LNCaP clone FGC (cell line): ENCODE measurements around the gene ZNF621.

ENCODE experiments used
- DNase-seq: peaks from one replicate; pipeline ENCODE4 v3.0.0-alpha.2; 2011; ENCODE audit warnings: low read depth
- H3K4me3 ChIP-seq: 2 replicates; pipeline ENCODE4 v1.5.1; 2011; ENCODE audit warnings: mild to moderate bottlenecking, low read depth, low read length, control low read depth
- TF ChIP-seq, protein P1 (sequence below): IDR thresholded peaks from 2 replicates; pipeline ENCODE4 v1.5.1; 2012; ENCODE audit warnings: mild to moderate bottlenecking; ENCODE audit not compliant: control insufficient read depth, insufficient read depth; ENCODE audit errors: extremely low read depth

ZNF621 gene

DNA sequence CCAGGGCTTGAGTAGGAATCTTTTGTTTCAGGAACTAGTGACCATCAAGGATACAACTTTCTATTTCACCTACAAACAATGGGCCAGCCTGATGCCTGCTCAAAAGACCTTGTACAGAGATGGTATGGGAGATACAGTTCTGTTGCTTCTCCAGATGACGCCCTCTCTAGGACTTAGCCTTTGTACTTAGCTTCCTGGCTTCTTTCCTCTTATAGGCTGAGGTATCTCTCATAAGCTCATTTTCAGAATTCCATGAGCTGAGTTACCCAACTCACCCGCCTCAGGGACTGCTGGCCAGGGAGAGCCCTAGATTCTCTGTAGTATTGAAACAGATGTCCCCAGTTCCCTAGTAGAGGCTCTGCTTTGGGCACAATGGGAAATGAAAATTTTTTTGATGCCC, 27.5 kb upstream of the ZNF621 start:
- TF ChIP-seq, protein P1, sequence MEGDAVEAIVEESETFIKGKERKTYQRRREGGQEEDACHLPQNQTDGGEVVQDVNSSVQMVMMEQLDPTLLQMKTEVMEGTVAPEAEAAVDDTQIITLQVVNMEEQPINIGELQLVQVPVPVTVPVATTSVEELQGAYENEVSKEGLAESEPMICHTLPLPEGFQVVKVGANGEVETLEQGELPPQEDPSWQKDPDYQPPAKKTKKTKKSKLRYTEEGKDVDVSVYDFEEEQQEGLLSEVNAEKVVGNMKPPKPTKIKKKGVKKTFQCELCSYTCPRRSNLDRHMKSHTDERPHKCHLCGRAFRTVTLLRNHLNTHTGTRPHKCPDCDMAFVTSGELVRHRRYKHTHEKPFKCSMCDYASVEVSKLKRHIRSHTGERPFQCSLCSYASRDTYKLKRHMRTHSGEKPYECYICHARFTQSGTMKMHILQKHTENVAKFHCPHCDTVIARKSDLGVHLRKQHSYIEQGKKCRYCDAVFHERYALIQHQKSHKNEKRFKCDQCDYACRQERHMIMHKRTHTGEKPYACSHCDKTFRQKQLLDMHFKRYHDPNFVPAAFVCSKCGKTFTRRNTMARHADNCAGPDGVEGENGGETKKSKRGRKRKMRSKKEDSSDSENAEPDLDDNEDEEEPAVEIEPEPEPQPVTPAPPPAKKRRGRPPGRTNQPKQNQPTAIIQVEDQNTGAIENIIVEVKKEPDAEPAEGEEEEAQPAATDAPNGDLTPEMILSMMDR: no peak
- no peak for DNase-seq
- no peak overlapping the region for H3K4me3 ChIP-seq

DNA sequence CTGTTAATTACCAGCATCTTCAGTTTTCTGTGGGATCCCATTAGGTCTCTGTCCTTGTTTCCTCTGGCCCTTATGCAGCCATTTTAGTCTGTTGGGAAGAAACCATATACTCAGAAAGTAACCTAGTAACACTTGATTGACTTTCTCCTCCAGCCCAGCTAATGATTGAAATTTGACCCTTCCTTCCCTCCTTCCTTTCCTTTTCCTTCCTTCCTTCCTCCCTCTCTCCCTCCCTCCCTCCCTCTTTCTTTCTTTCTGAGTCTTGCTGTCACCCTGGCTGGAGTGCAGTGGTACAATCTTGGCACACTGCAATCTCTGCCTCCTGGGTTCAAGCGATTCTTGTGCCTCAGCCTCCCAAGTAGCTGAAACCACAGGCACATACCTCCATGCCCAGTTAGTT, 24.8 kb upstream of the ZNF621 start:
- H3K4me3 ChIP-seq: no peak overlapping the region
- no peak for DNase-seq
- TF ChIP-seq, protein P1: no peak

DNA sequence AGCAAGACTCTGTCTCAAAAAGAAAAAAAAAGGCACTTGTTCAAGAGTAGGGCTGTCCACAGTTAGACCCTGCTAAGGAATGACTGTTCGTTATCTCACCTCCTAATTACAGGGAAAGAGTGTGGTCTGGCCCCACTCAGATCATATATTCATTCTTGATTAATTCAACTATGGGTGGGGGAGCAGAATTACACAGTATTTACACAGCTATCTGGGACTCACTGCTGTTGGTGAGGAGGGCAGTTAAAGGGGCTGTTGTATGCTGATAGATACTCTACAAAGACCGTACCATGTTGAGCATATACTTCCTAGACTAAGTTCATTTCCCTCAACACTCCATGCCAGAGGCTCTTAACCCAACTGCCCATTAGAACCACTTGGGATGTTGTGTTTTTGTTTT, 22.7 kb upstream of the ZNF621 start:
- no peak overlapping the region for H3K4me3 ChIP-seq
- DNase-seq: no peak
- TF ChIP-seq, protein P1: no peak

DNA sequence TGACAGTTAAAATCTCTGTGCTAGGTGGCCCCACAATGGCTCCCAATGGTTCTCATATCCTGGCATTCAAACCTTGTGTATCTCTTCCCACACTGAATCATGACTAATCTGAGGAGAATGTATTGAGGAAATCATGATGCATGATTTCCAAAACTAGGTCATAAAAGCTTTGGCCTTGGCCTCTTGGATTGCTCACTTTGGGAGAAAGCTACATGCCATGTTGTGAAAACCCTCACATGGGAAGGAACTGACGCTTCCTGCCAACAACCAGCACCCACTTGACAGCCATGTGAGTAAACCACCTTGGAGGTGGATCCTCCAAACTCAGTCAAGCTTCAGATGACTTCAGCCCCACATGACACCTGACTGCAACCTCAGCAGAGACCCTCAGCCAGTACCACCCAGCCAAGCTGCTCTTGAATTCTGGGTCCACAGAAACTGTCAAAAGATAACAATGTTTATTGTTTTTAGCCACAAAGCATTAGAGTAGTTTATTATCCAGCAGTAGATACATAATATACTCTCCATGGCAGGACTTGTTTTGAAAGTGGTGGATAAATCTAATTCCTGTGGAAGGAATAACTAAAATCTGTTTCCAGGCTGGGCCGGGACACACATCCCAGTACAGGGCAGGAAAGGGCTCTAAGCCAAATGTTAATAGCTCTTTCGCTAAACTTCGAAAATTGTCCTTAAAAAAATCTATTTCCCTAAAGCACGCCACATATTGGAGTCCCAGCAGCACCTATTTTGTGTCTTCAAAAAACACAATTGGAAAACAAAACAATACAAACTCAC, 19.9 kb upstream of the ZNF621 start:
- no peak for DNase-seq
- peak overlapping the region; percentile 65 for H3K4me3 ChIP-seq

DNA sequence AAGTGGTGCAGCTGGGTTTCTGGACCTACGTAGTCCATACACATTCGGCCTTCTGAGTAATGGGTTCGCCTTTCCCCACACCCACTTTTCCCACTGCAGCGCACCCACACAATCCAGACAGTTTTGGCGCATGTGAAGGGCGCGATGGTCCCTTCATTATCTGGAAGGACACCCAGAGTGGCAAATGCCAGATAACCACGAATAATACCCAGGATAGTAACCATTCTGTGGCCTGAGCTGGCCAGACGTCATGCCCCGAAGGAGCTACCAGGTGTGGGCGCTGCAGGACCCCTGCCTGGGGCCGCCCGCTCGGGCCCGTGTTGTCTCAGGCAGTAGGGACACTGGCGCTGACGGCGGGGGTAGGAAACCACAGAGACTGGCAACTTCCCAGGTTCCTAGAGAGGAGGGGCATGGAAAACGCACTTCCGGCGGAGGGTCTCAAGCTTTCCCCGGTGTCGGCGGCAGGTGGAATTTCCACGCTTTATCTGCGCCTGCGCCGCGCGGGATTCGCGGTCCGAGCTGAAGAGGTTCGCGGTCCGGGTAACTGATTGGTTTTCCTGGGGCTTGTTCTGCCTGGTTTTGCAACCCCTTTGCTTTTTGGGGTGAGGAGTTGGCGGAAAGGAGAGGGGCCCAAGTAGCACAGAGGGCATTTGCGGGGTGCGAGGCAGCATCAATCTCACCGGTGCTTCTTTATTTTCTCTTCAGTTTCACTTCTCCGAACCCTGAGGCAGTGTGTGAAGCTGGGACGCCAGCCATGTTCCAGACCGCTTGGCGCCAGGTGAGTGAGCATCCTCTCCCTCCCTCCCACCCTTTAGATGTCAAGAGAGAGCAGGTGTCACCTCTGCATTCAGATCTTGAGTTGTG, 18.9 kb upstream of the ZNF621 start, which contains the start of gene ZNF620:
Gene ZNF620 (plus strand): TSS at position 441 of the 864 bp plus-strand sequence. CDS start 314 bp downstream, at position 755.
- TF ChIP-seq, protein P1: peak; percentile 51
- H3K4me3 ChIP-seq: peak within 1 kb of the TSS; percentile 65
- no peak for DNase-seq

More for the DNA sequence above, 19.9 kb upstream of the ZNF621 start:
- TF ChIP-seq, protein P1: no peak

DNA sequence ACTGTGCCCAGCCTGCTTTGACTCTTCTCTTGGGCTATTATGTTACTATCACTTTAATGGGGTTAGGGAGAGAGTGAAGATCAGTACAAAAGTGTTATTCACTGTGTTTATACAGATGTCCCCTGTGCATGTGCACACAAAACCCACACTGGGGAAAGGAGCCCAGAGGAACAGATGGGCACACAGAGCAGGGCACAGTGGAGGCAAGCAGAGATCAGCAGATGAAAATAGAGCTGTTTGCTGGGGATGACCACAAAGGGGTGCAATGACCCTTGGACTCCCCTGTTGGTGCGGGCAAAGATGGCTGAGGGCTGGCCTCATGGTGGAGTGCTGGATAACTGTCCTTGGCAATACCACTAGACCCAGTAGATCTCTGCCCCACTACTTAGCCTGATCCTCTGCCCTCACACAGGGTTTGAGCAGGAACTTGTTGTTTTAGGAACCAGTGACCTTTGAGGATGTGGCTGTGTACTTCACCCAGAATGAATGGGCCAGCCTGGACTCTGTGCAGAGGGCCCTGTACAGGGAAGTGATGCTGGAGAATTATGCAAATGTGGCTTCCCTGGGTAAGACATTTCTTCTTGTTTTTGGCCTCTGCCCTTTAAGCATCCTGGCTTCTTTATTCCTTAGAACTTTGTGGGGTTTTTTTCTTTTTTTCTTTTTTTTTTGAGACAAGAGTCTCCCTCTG, 13.6 kb upstream of the ZNF621 start:
- TF ChIP-seq, protein P1: no peak
- no peak for DNase-seq
- H3K4me3 ChIP-seq: no peak overlapping the region
